Spleen (tissue), 7 donors: ENCODE results near the gene PLD4.
"Not testable (repeated sequence)": the region's sequence is repeated elsewhere in the genome, so short reads cannot be mapped to it uniquely, and the experiment has no call there.

Experiments used
- POLR2A ChIP-seq, 3 donors: fragments of 450-650 bp; IDR thresholded peaks; one replicate each; pipeline ENCODE4 v1.5.1; 2017; ENCODE audit warnings: antibody characterized with exemption in 3 of 3, mild to moderate bottlenecking in 1 of 3
- POLR2AphosphoS5 ChIP-seq, 3 donors: sonication (generic); formaldehyde crosslinking; IDR thresholded peaks; one replicate each; pipeline ENCODE4 v1.5.1; 2017; ENCODE audit warnings: antibody characterized with exemption in 3 of 3
- TF ChIP-seq, protein P1 (sequence below), 11 experiments: fragments of 200-600 bp in 7 of 11; fragments of 450-650 bp in 4 of 11; sonication (generic) in 4 of 11; IDR thresholded peaks in 8 of 11; conservative IDR thresholded peaks in 3 of 11; 1 replicate in 7 of 11; 2 replicates in 4 of 11; pipeline versions ENCODE4 v1.4.0 to v1.8.0; 2016 to 2021; ENCODE audit warnings: antibody characterized with exemption in 11 of 11, inconsistent platforms in 4 of 11, mild to moderate bottlenecking in 1 of 11
- donor health status: DM: no; HTN: no; CAD: no; lungs with moderate emphysema.
- donor health status: DM: no; HTN: no; CAD: no.
- donor health status: DM: no; HTN: no; CAD: no.

DNA sequence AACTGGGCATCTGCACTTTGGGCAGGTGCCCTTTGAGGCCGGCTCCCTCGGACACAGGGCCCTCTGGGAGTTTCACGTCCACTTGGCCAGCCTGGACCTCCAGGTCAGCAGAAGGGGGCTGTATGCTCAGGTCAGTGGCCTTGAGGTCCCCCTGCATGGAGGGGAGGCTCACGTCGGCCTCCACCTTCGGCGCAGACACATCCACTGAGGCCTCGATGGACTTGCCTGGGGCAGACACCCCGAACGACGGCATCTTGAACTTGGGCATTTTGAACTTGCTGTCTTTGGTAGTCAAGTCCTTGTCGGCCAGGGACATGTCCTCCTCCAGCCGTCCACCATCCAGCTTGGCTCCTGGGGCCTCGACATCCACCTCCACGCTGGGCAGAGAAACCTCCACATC, 26.0 kb downstream of the PLD4 start:
- TF ChIP-seq, protein P1, sequence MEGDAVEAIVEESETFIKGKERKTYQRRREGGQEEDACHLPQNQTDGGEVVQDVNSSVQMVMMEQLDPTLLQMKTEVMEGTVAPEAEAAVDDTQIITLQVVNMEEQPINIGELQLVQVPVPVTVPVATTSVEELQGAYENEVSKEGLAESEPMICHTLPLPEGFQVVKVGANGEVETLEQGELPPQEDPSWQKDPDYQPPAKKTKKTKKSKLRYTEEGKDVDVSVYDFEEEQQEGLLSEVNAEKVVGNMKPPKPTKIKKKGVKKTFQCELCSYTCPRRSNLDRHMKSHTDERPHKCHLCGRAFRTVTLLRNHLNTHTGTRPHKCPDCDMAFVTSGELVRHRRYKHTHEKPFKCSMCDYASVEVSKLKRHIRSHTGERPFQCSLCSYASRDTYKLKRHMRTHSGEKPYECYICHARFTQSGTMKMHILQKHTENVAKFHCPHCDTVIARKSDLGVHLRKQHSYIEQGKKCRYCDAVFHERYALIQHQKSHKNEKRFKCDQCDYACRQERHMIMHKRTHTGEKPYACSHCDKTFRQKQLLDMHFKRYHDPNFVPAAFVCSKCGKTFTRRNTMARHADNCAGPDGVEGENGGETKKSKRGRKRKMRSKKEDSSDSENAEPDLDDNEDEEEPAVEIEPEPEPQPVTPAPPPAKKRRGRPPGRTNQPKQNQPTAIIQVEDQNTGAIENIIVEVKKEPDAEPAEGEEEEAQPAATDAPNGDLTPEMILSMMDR (IDR thresholded peaks at IDR 0.05 in 8 of 11, conservative IDR thresholded peaks at IDR 0.05 in 3 of 11), result not testable (repeated sequence)
- not testable (repeated sequence) for TF ChIP-seq POLR2A, POLR2AphosphoS5 (IDR thresholded peaks at IDR 0.05)
